A549 (cell line): ENCODE measurements around the gene ABHD2. TPM values are rescaled to one million over a fixed set of nuclear protein-coding genes. Genes with fewer than 3 reads are reported as not detected.
A peak's percentile ranks its signal among the peaks of the same experiment; 100 is the strongest.
"Not testable (repeated sequence)": the region's sequence is repeated elsewhere in the genome, so short reads cannot be mapped to it uniquely, and the experiment has no call there.

Source experiments
- ATAC-seq, 2 experiments: fragments of 200-7000 bp in 1 of 2; fragments of >200 bp in 1 of 2; cut with Nextera tagmentation in 1 of 2; cut with Tn5 transposase in 1 of 2; 3 replicates each; pipeline versions ENCODE4 v1.8.0 to v1.9.1; 2018 to 2020; ENCODE audit warnings: mild to moderate bottlenecking in 1 of 2, moderate library complexity in 1 of 2
- CTCF ChIA-PET: fragments of 300-600 bp; sonication (Branson Sonifier 250); formaldehyde crosslinking; extraction: SDS; loops from one replicate; lab custom pipeline; 2021; ENCODE audit warnings: antibody characterized with exemption, inconsistent platforms; lab: Yijun Ruan, JAX
- POLR2A ChIA-PET: fragments of 350-600 bp; formaldehyde crosslinking; extraction: SDS; loops from one replicate; lab custom pipeline; 2021; ENCODE audit warnings: antibody characterized with exemption, inconsistent platforms; lab: Yijun Ruan, JAX
- DNase-seq, 2 experiments: peaks; one replicate each; pipeline versions ENCODE4 v3.0.0 to v3.0.0-alpha.2; 2011 to 2016; ENCODE audit warnings: low read depth in 1 of 2, low spot score in 1 of 2
- FAIRE-seq: peaks from 2 replicates; lab custom pipeline; 2011; peaks lifted over from hg19 to GRCh38; lab: Jason Lieb, UNC
- H3K27ac ChIP-seq, 2 experiments: fragments of >200 bp; sonication (Bioruptor Twin); formaldehyde crosslinking; 3 replicates each; pipeline ENCODE4 v1.5.1; 2016 to 2017
- H3K4me1 ChIP-seq: fragments of >200 bp; sonication (Bioruptor Twin); formaldehyde crosslinking; 3 replicates; pipeline ENCODE4 v1.6.1; 2016
- H3K4me2 ChIP-seq: fragments of >200 bp; sonication (Bioruptor Twin); formaldehyde crosslinking; 3 replicates; pipeline ENCODE4 v1.6.1; 2016
- H3K4me3 ChIP-seq: fragments of >200 bp; sonication (Bioruptor Twin); formaldehyde crosslinking; 3 replicates; pipeline ENCODE4 v1.5.1; 2016
- H3K9me3 ChIP-seq: fragments of >200 bp; sonication (Bioruptor Twin); formaldehyde crosslinking; 3 replicates; pipeline ENCODE4 v1.6.1; 2016
- BCL3 ChIP-seq: fragments of >200 bp; sonication (Bioruptor Twin); formaldehyde crosslinking; IDR thresholded peaks from 3 replicates; pipeline ENCODE4 v1.6.1; 2016
- CHD2 ChIP-seq: fragments of 150-350 bp; IDR thresholded peaks from 2 replicates; pipeline ENCODE4 v1.6.1; 2014; ENCODE audit warnings: low read length; ENCODE audit not compliant: partially characterized antibody
- CHD4 ChIP-seq: fragments of 200-600 bp; sonication (generic); IDR thresholded peaks from 2 replicates; pipeline ENCODE4 v1.6.1; 2016; ENCODE audit warnings: antibody characterized with exemption, mild to moderate bottlenecking, borderline replicate concordance
- CTCF ChIP-seq: fragments of >200 bp; sonication (Bioruptor Twin); formaldehyde crosslinking; IDR thresholded peaks from 3 replicates; pipeline ENCODE4 v1.5.1; 2016
- EHF ChIP-seq: fragments of 250-450 bp; sonication (Bioruptor Pico); IDR thresholded peaks from 2 replicates; pipeline ENCODE4 v1.5.0; 2020; ENCODE audit warnings: mild to moderate bottlenecking
- ESRRA ChIP-seq: fragments of 150-350 bp; IDR thresholded peaks from 2 replicates; pipeline ENCODE4 v1.6.1; 2014; ENCODE audit warnings: mild to moderate bottlenecking, low read length, borderline replicate concordance
- FOSB ChIP-seq: fragments of 250-450 bp; sonication (Bioruptor Pico); IDR thresholded peaks from 2 replicates; pipeline ENCODE4 v1.5.0; 2020; ENCODE audit warnings: mild to moderate bottlenecking, moderate library complexity
- HDAC2 ChIP-seq: fragments of 200-600 bp; sonication (generic); IDR thresholded peaks from 2 replicates; pipeline ENCODE4 v1.6.1; 2016
- HEYL ChIP-seq: fragments of 250-450 bp; sonication (Bioruptor Pico); IDR thresholded peaks from 2 replicates; pipeline ENCODE4 v1.8.0; 2021; ENCODE audit warnings: mild to moderate bottlenecking, moderate library complexity
- HOXB13 ChIP-seq: fragments of 250-450 bp; sonication (Bioruptor Pico); IDR thresholded peaks from 2 replicates; pipeline ENCODE4 v1.5.0; 2020; ENCODE audit warnings: low read depth, mild to moderate bottlenecking, moderate library complexity
- HOXB5 ChIP-seq: fragments of 250-450 bp; sonication (Bioruptor Pico); IDR thresholded peaks from 2 replicates; pipeline ENCODE4 v1.5.0; 2020; ENCODE audit warnings: mild to moderate bottlenecking, moderate library complexity
- JUNB ChIP-seq: fragments of >200 bp; sonication (Bioruptor Twin); formaldehyde crosslinking; IDR thresholded peaks from 2 replicates; pipeline ENCODE4 v1.6.1; 2016
- KDM1A ChIP-seq: fragments of 200-600 bp; sonication (generic); IDR thresholded peaks from 2 replicates; pipeline ENCODE4 v1.6.1; 2016; ENCODE audit warnings: low read depth, mild to moderate bottlenecking
- MAFK ChIP-seq: fragments of 450-650 bp; IDR thresholded peaks from 2 replicates; pipeline ENCODE4 v1.6.1; 2014; ENCODE audit not compliant: partially characterized antibody
- MAZ ChIP-seq: fragments of 150-350 bp; IDR thresholded peaks from 2 replicates; pipeline ENCODE4 v1.6.1; 2014; ENCODE audit warnings: antibody characterized with exemption, low read depth, low read length, borderline replicate concordance
- NFE2L2 ChIP-seq: fragments of 150-350 bp; conservative IDR thresholded peaks from 2 replicates; pipeline ENCODE4 v1.6.1; 2014; ENCODE audit warnings: low read length
- NPAS2 ChIP-seq: fragments of 250-450 bp; sonication (Bioruptor Pico); IDR thresholded peaks from 2 replicates; pipeline ENCODE4 v1.8.0; 2022; ENCODE audit warnings: mild to moderate bottlenecking, moderate library complexity, borderline replicate concordance
- NR3C1 ChIP-seq: fragments of >200 bp; sonication (Bioruptor Twin); formaldehyde crosslinking; IDR thresholded peaks from 3 replicates; pipeline ENCODE4 v1.6.1; 2017
- POLR2AphosphoS2 ChIP-seq: conservative IDR thresholded peaks from 2 replicates; pipeline ENCODE4 v1.6.1; 2012; ENCODE audit warnings: low read length, improper control_type of control experiment, inconsistent platforms
- RARB ChIP-seq: fragments of 250-450 bp; sonication (Bioruptor Pico); IDR thresholded peaks from 2 replicates; pipeline ENCODE4 v1.8.0; 2021; ENCODE audit warnings: mild to moderate bottlenecking, moderate library complexity
- RCOR1 ChIP-seq: fragments of 150-350 bp; IDR thresholded peaks from 2 replicates; pipeline ENCODE4 v1.6.1; 2014; ENCODE audit warnings: antibody characterized with exemption, low read length, low read depth
- RFX5 ChIP-seq: fragments of 450-650 bp; IDR thresholded peaks from 2 replicates; pipeline ENCODE4 v1.7.1; 2014; ENCODE audit warnings: antibody characterized with exemption, mild to moderate bottlenecking, moderate library complexity
- ZC3H11A ChIP-seq: fragments of 450-650 bp; IDR thresholded peaks from 2 replicates; pipeline ENCODE4 v1.6.1; 2014; ENCODE audit warnings: antibody characterized with exemption, mild to moderate bottlenecking
- ZFP36 ChIP-seq: fragments of 450-650 bp; IDR thresholded peaks from 2 replicates; pipeline ENCODE4 v1.6.1; 2014; ENCODE audit warnings: borderline replicate concordance; ENCODE audit not compliant: partially characterized antibody
- ZSCAN20 ChIP-seq: fragments of 250-450 bp; sonication (Bioruptor Pico); IDR thresholded peaks from 2 replicates; pipeline ENCODE4 v1.8.0; 2022; ENCODE audit warnings: mild to moderate bottlenecking, moderate library complexity
- WGBS: methylation state at CpG from one replicate; pipeline ENCODE4 v1.1.6; 2017; ENCODE audit errors: missing lambda C conversion rate; 5-methylcytosine and 5-hydroxymethylcytosine counted together
- polyA plus RNA-seq, 4 experiments: library from polyadenylated mRNA; depleted of rRNA in 3 of 4; stranded (reverse); fragments of >200 nt; fragmentation: RNase III in 1 of 4; extraction: RNeasy Plus Mini Kit Qiagen cat#74134 plus additional on column Dnase treatment in 1 of 4; gene quantifications; 2 replicates in 3 of 4; 3 replicates in 1 of 4; pipeline ENCODE4 v1.2.3, GENCODE V29; 2011 to 2017

ABHD2 gene
- polyA plus RNA-seq, 2 of the 4 experiments (the other 2 are of a cell fraction): 36.2 to 63.3 TPM

GRCh38 chr15:89042387-89042786 lies 45.9 kb upstream of the ABHD2 start:
- CTCF ChIA-PET: interaction anchor here (0.9 to 3.9 kb wide), 12 partner anchors 9 to 167 kb away, joined by 3 to 31 read pairs (median 4); no protein-coding TSS in a partner anchor
- Histone ChIP-seq H3K9me3 (no peaks in the 10 kb centered on the region), H3K4me1 (no peaks in the 10 kb centered on the region), H3K27ac (no peak overlapping the region), H3K4me3 (no peak overlapping the region)
- 46% methylated on average over 5 of the region's 5 CpGs for WGBS
- no peak for TF ChIP-seq HOXB5 (CRISPR knock-in tag)
- peak; percentile 93 for TF ChIP-seq ZC3H11A
- TF ChIP-seq, all 56 proteins: peak for 1
- ATAC-seq (no peak), FAIRE-seq (no peak), DNase-seq (no peak)
- no peak overlapping the region for H3K4me2 ChIP-seq
- POLR2A ChIA-PET: no interaction called here

GRCh38 chr15:89043031-89044002 lies 44.9 kb upstream of the ABHD2 start:
- ATAC-seq (no peak), FAIRE-seq (no peak), DNase-seq (no peak)
- H3K9me3 ChIP-seq: no peaks in the 10 kb centered on the region
- no peaks in the 10 kb centered on the region for H3K4me1 ChIP-seq
- no peak overlapping the region for H3K4me3 ChIP-seq
- TF ChIP-seq RCOR1 (no peak), KDM1A (no peak), CHD2 (no peak), ZFP36 (no peak), ZC3H11A (no peak), NFE2L2 (no peak), RFX5 (no peak), MAFK (no peak), EHF (no peak), ESRRA (no peak)
- POLR2A ChIA-PET: interaction anchor here (0.5 kb wide), 1 partner anchor 230 kb away, joined by 3 read pairs; no protein-coding TSS in a partner anchor
- no peak overlapping the region for H3K27ac ChIP-seq
- H3K4me2 ChIP-seq: no peak overlapping the region
- CTCF ChIA-PET: interaction anchor here (0.6 to 3.9 kb wide), 12 partner anchors 10 to 140 kb away, joined by 3 to 31 read pairs (median 4); no protein-coding TSS in a partner anchor
- 93% methylated on average over 3 of the region's 3 CpGs for WGBS

- H3K27ac ChIP-seq, H3K4me3 ChIP-seq, POLR2A ChIA-PET, H3K4me1 ChIP-seq, FAIRE-seq, H3K9me3 ChIP-seq, ATAC-seq, H3K4me2 ChIP-seq, DNase-seq: not testable (repeated sequence)
- whole genome bisulfite sequencing: 59% methylated on average over 21 of the region's 21 CpGs
- CTCF ChIA-PET: interaction anchor here (1.1 to 16.1 kb wide), 4 partner anchors 9 to 145 kb away, joined by 3 to 735 read pairs (median 12); no protein-coding TSS in a partner anchor
These were observed 39.1 kb upstream of the ABHD2 start for GRCh38 chr15:89049016-89049666.

- Histone ChIP-seq H3K4me2 (no peak overlapping the region), H3K27ac (no peak overlapping the region), H3K4me3 (no peak overlapping the region), H3K4me1 (no peaks in the 10 kb centered on the region), H3K9me3 (no peaks in the 10 kb centered on the region)
- DNase-seq (no peak), ATAC-seq (no peak; a peak in 1 of 6 replicates), FAIRE-seq (no peak)
- POLR2A ChIA-PET: no interaction called here
- CTCF ChIA-PET: interaction anchor here (0.6 to 16.1 kb wide), 10 partner anchors 9 to 173 kb away, joined by 3 to 735 read pairs (median 6); no protein-coding TSS in a partner anchor
- TF ChIP-seq NPAS2 (CRISPR knock-in tag): no peak
- no peak for TF ChIP-seq ESRRA
- TF ChIP-seq BCL3: no peak
- TF ChIP-seq CTCF: no peak
- no peak for TF ChIP-seq RCOR1
- TF ChIP-seq RARB: no peak
- no peak for TF ChIP-seq HOXB13
- TF ChIP-seq FOSB (CRISPR knock-in tag): no peak
- no peak for TF ChIP-seq JUNB
- TF ChIP-seq CHD4: no peak
- no peak for TF ChIP-seq ZSCAN20 (CRISPR knock-in tag)
- TF ChIP-seq POLR2AphosphoS2: no peak
- TF ChIP-seq MAFK: no peak
- TF ChIP-seq CHD2: no peak
- no peak for TF ChIP-seq NR3C1
- TF ChIP-seq HDAC2: no peak
- TF ChIP-seq HEYL: no peak
- no peak for TF ChIP-seq MAZ
- WGBS: 60% methylated on average over 2 of the region's 2 CpGs
These were observed 36.4 kb upstream of the ABHD2 start for GRCh38 chr15:89051875-89052274.
